Trophoblast cell (in vitro differentiated cells and primary cell): ENCODE results near the gene ETV7.

Experiments used
- DNase-seq, 2 donors: peaks; one replicate each; pipeline ENCODE4 v3.0.0-alpha.2; 2016
- H2AFZ ChIP-seq: 2 replicates; pipeline ENCODE4 v1.6.1; 2013; ENCODE audit warnings: low read length, moderate library complexity, mild to moderate bottlenecking; ENCODE audit not compliant: insufficient read depth, poor library complexity
- H2AK5ac ChIP-seq: 2 replicates; pipeline ENCODE4 v1.6.1; 2013; ENCODE audit warnings: mild to moderate bottlenecking, low read length
- H2BK120ac ChIP-seq: 2 replicates; pipeline ENCODE4 v1.6.1; 2013; ENCODE audit warnings: low read length, mild to moderate bottlenecking, moderate library complexity; ENCODE audit not compliant: insufficient read depth, poor library complexity
- H2BK12ac ChIP-seq: 2 replicates; pipeline ENCODE4 v1.6.1; 2013; ENCODE audit warnings: mild to moderate bottlenecking, low read length, moderate library complexity
- H2BK5ac ChIP-seq: 2 replicates; pipeline ENCODE4 v1.6.1; 2013; ENCODE audit warnings: low read length, low read depth, moderate library complexity, mild to moderate bottlenecking; ENCODE audit not compliant: poor library complexity
- H3K14ac ChIP-seq: 2 replicates; pipeline ENCODE4 v1.6.1; 2013; ENCODE audit warnings: mild to moderate bottlenecking, low read length
- H3K18ac ChIP-seq: 2 replicates; pipeline ENCODE4 v1.6.1; 2013; ENCODE audit warnings: mild to moderate bottlenecking, low read length
- H3K23ac ChIP-seq: 2 replicates; pipeline ENCODE4 v1.6.1; 2013; ENCODE audit warnings: low read length
- H3K27ac ChIP-seq: 2 replicates; pipeline ENCODE4 v1.5.1; 2013; ENCODE audit warnings: low read depth, mild to moderate bottlenecking, inconsistent platforms, low read length, moderate library complexity
- H3K27me3 ChIP-seq: 2 replicates; pipeline ENCODE4 v1.6.1; 2013; ENCODE audit warnings: inconsistent platforms, mild to moderate bottlenecking, low read length, moderate library complexity; ENCODE audit not compliant: insufficient read depth
- H3K36me3 ChIP-seq, 2 experiments: 1 replicate in 1 of 2; 2 replicates in 1 of 2; pipeline ENCODE4 v1.6.1; 2013; ENCODE audit warnings: low read length in 2 of 2, mild to moderate bottlenecking in 2 of 2, moderate library complexity in 1 of 2; ENCODE audit not compliant: insufficient read depth in 2 of 2, control insufficient read depth in 1 of 2
- H3K4ac ChIP-seq: 2 replicates; pipeline ENCODE4 v1.6.1; 2013; ENCODE audit warnings: low read depth, mild to moderate bottlenecking, low read length, moderate library complexity
- H3K4me1 ChIP-seq, 2 experiments: 1 replicate in 1 of 2; 2 replicates in 1 of 2; pipeline ENCODE4 v1.6.1; 2013; ENCODE audit warnings: low read length in 2 of 2, mild to moderate bottlenecking in 2 of 2, moderate library complexity in 1 of 2; ENCODE audit not compliant: insufficient read depth in 2 of 2, control insufficient read depth in 1 of 2
- H3K4me2 ChIP-seq: 2 replicates; pipeline ENCODE4 v1.6.1; 2013; ENCODE audit warnings: inconsistent platforms, mild to moderate bottlenecking, low read length, moderate library complexity
- H3K4me3 ChIP-seq: 2 replicates; pipeline ENCODE4 v1.5.1; 2013; ENCODE audit warnings: mild to moderate bottlenecking, low read depth, low read length, inconsistent platforms
- H3K79me1 ChIP-seq: one replicate; pipeline ENCODE4 v1.6.1; 2013; ENCODE audit warnings: low read length
- H3K79me2 ChIP-seq: 2 replicates; pipeline ENCODE4 v1.6.1; 2013; ENCODE audit warnings: low read length, mild to moderate bottlenecking; ENCODE audit not compliant: control insufficient read depth, insufficient read depth, poor library complexity
- H3K9ac ChIP-seq: 2 replicates; pipeline ENCODE4 v1.6.1; 2013; ENCODE audit warnings: mild to moderate bottlenecking, low read length
- H3K9me3 ChIP-seq: 2 replicates; pipeline ENCODE4 v1.6.1; 2013; ENCODE audit warnings: low read depth, mild to moderate bottlenecking, control low read depth, inconsistent platforms, low read length; ENCODE audit not compliant: insufficient read depth
- H4K12ac ChIP-seq: 2 replicates; pipeline ENCODE4 v1.6.1; 2013; ENCODE audit warnings: low read depth, mild to moderate bottlenecking, low read length, moderate library complexity
- H4K8ac ChIP-seq: 2 replicates; pipeline ENCODE4 v1.6.1; 2013; ENCODE audit warnings: low read depth, mild to moderate bottlenecking, low read length, moderate library complexity
- H4K91ac ChIP-seq: one replicate; pipeline ENCODE4 v1.6.1; 2013; ENCODE audit warnings: low read depth, mild to moderate bottlenecking, low read length, moderate library complexity
- WGBS: extraction: QIAGEN DNeasy Blood & Tissue Kit; methylation state at CpG from one replicate; pipeline ENCODE4 v1.1.7; 2013; ENCODE audit warnings: missing lambda C conversion rate; ENCODE audit not compliant: insufficient read length, insufficient coverage; ENCODE audit errors: extremely low coverage; 5-methylcytosine and 5-hydroxymethylcytosine counted together

The ETV7 gene

GRCh38 chr6:36355819-36356218, 31.6 kb downstream of the ETV7 start:
- Histone ChIP-seq H3K9me3 (no peaks in the 10 kb centered on the region), H2BK12ac (no peak overlapping the region), H3K79me2 (no peaks in the 10 kb centered on the region), H3K9ac (no peak overlapping the region), H3K23ac (no peak overlapping the region), H3K36me3 (no peaks in the 10 kb centered on the region), H3K79me1 (no peaks in the 10 kb centered on the region), H2BK120ac (no peak overlapping the region), H3K27ac (no peak overlapping the region), H4K8ac (no peak overlapping the region), H4K91ac (no peak overlapping the region), H2AK5ac (no peak overlapping the region), H2AFZ (no peak overlapping the region), H3K14ac (no peak overlapping the region), H3K18ac (no peak overlapping the region), H2BK5ac (no peak overlapping the region), H3K4ac (no peak overlapping the region), H3K4me2 (no peak overlapping the region), H3K4me1 (peaks cover 3% of the 10 kb centered on the region in 2 experiments), H3K27me3 (no peaks in the 10 kb centered on the region), H4K12ac (no peak overlapping the region), H3K4me3 (no peak overlapping the region)
- no CpG with 5 or more reads among the region's 4 CpGs for WGBS
- DNase-seq: no peak

GRCh38 chr6:36353411-36353915, 34.0 kb downstream of the ETV7 start:
- no peaks in the 10 kb centered on the region for H3K79me1 ChIP-seq
- no peak overlapping the region for H2AK5ac ChIP-seq
- no peak overlapping the region for H3K9ac ChIP-seq
- no peaks in the 10 kb centered on the region for H3K36me3 ChIP-seq
- H2BK12ac ChIP-seq: no peak overlapping the region
- no peaks in the 10 kb centered on the region for H3K79me2 ChIP-seq
- no CpG with 5 or more reads among the region's 4 CpGs for WGBS
- no peak overlapping the region for H3K18ac ChIP-seq
- no peak overlapping the region for H2BK5ac ChIP-seq
- H3K27me3 ChIP-seq: no peaks in the 10 kb centered on the region
- no peak overlapping the region for H3K4me2 ChIP-seq
- H3K14ac ChIP-seq: no peak overlapping the region
- H4K8ac ChIP-seq: no peak overlapping the region
- H3K4me1 ChIP-seq: peaks cover under 1 to 5% of the 10 kb centered on the region in 2 experiments
- H4K12ac ChIP-seq: no peak overlapping the region
- H3K4me3 ChIP-seq: no peak overlapping the region
- DNase-seq: peak; percentile 61 to 77
- H2AFZ ChIP-seq: no peak overlapping the region
- no peak overlapping the region for H4K91ac ChIP-seq
- H3K4ac ChIP-seq: no peak overlapping the region
- no peak overlapping the region for H3K27ac ChIP-seq
- no peak overlapping the region for H3K23ac ChIP-seq
- H2BK120ac ChIP-seq: no peak overlapping the region
- H3K9me3 ChIP-seq: no peaks in the 10 kb centered on the region

- no peaks in the 10 kb centered on the region for H3K27me3 ChIP-seq
- H4K12ac ChIP-seq: no peak overlapping the region
- no peak overlapping the region for H3K14ac ChIP-seq
- no peak overlapping the region for H2BK12ac ChIP-seq
- H2AFZ ChIP-seq: no peak overlapping the region
- no peak for DNase-seq
- WGBS: no CpG with 5 or more reads among the region's 8 CpGs
- no peak overlapping the region for H2BK120ac ChIP-seq
- peaks cover under 1 to 5% of the 10 kb centered on the region in 2 experiments for H3K4me1 ChIP-seq
- no peak overlapping the region for H3K9ac ChIP-seq
- H3K36me3 ChIP-seq: no peaks in the 10 kb centered on the region
- no peaks in the 10 kb centered on the region for H3K9me3 ChIP-seq
- no peak overlapping the region for H3K23ac ChIP-seq
- H2AK5ac ChIP-seq: no peak overlapping the region
- H3K79me2 ChIP-seq: no peaks in the 10 kb centered on the region
- H3K4ac ChIP-seq: no peak overlapping the region
- no peak overlapping the region for H2BK5ac ChIP-seq
- no peaks in the 10 kb centered on the region for H3K79me1 ChIP-seq
- no peak overlapping the region for H3K27ac ChIP-seq
- H4K8ac ChIP-seq: no peak overlapping the region
- H3K4me3 ChIP-seq: no peak overlapping the region
- no peak overlapping the region for H3K4me2 ChIP-seq
- H4K91ac ChIP-seq: no peak overlapping the region
- no peak overlapping the region for H3K18ac ChIP-seq
Observed at GRCh38 chr6:36352477-36353157, 34.9 kb downstream of the ETV7 start.

- Histone ChIP-seq H4K91ac (no peak overlapping the region), H3K4ac (no peak overlapping the region), H3K27ac (no peak overlapping the region), H3K4me1 (peaks cover 7 to 9% of the 10 kb centered on the region in 2 experiments), H3K27me3 (no peaks in the 10 kb centered on the region), H3K18ac (no peak overlapping the region), H2BK120ac (no peak overlapping the region), H2AFZ (no peak overlapping the region), H3K9ac (no peak overlapping the region), H3K23ac (no peak overlapping the region), H2BK12ac (no peak overlapping the region), H3K79me1 (no peaks in the 10 kb centered on the region), H3K4me2 (no peak overlapping the region), H2AK5ac (no peak overlapping the region), H3K9me3 (no peaks in the 10 kb centered on the region), H3K4me3 (no peak overlapping the region), H4K12ac (no peak overlapping the region), H2BK5ac (no peak overlapping the region), H3K36me3 (no peaks in the 10 kb centered on the region), H3K14ac (no peak overlapping the region), H4K8ac (no peak overlapping the region), H3K79me2 (no peaks in the 10 kb centered on the region)
- peak; percentile 90 to 94 for DNase-seq
- no CpG with 5 or more reads among the region's 15 CpGs for WGBS
Observed at GRCh38 chr6:36350681-36351571, 36.5 kb downstream of the ETV7 start.
